Body of pancreas (tissue), 4 donors: ENCODE measurements around the gene PRKAB1.

Source experiments
- POLR2A ChIP-seq, 3 donors: fragments of 450-650 bp; IDR thresholded peaks; one replicate each; pipeline ENCODE4 v1.6.1; 2016; ENCODE audit warnings: antibody characterized with exemption in 3 of 3, mild to moderate bottlenecking in 2 of 3
- TF ChIP-seq, protein P1 (sequence below), 7 experiments: fragments of 450-650 bp in 4 of 7; fragments of 200-600 bp in 3 of 7; sonication (generic) in 3 of 7; IDR thresholded peaks; one replicate each; pipeline ENCODE4 v1.5.1; 2016 to 2019; ENCODE audit warnings: antibody characterized with exemption in 7 of 7

DNA sequence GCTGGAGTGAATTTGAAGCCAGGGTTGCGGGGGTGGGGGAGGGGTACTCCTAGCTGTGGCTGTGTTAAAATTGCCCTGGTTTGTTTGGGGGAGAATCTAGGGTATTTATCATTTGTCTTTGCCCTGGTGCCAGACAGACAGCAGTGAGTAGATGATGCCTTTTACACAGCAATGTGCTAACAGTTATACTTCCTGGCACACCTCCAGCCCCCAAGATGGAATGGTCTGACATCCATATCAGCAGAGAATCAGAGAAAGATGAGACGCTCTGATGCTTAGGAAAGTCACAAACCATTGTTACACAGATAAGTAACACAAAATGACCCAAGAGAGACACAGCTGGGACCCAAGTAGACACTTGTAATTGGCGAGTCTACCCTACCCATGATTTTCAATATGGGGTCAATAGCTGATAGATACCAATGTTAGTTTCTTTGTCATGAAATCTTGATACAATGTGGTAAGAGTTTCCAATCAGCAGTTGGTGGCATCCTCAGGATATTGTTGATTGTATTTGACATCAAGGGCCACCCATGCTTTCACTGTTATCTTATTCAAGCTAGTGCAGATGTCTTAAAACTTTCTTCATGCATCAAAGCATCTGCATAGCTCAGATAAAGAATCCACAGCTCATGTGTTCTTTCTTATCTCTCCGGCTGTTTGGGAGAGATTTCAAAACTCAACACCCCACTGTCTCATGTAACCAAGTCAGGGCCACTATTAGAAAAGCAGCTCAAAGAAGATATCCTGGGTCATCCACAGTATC, 2.6 kb upstream of the PRKAB1 start:
- TF ChIP-seq, protein P1, sequence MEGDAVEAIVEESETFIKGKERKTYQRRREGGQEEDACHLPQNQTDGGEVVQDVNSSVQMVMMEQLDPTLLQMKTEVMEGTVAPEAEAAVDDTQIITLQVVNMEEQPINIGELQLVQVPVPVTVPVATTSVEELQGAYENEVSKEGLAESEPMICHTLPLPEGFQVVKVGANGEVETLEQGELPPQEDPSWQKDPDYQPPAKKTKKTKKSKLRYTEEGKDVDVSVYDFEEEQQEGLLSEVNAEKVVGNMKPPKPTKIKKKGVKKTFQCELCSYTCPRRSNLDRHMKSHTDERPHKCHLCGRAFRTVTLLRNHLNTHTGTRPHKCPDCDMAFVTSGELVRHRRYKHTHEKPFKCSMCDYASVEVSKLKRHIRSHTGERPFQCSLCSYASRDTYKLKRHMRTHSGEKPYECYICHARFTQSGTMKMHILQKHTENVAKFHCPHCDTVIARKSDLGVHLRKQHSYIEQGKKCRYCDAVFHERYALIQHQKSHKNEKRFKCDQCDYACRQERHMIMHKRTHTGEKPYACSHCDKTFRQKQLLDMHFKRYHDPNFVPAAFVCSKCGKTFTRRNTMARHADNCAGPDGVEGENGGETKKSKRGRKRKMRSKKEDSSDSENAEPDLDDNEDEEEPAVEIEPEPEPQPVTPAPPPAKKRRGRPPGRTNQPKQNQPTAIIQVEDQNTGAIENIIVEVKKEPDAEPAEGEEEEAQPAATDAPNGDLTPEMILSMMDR (IDR thresholded peaks at IDR 0.05), result no peak
- no peak for TF ChIP-seq POLR2A (IDR thresholded peaks at IDR 0.05)
